ENCODE results near the gene DECR2.

The DECR2 gene

DNA sequence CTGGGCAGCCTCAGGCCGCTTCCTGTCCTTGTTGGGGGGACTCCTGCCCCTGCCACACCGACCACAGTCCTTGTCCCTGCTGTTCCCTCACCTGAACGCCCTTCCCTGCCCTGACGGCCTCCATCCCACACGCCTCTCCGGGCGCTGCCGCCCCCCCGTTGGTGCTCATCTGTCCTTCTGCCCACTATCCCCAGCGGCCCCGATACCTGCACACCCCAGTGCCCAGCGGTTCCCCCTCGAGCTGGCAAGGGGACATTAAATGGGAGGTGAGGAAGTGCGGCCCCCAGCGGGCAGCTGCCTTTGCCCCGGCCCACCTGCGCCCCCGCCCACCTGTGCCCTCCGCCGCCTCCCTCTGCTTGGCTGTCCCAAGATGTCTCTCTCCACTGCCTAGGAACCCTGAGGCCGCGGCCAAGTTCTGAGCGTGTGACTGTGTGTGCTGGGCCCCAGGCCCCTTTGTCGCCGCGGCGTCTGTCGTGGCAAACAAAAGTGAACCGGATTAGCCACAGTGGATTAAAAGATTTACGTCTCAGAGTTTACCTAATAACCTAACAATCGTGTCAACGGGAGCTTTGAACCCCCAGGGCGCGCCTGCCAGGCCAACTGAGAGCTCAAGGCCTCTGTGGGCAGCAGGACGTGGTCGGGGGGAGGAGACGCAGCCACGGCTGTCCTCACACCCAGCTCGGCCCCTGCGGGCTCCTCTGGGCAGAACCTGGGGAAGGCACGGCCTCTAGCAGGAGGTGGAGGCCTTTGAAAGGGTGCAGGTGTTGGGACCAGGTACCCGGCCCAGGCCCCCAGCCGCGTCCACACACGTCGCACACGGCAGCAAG, 41.6 kb upstream of the DECR2 start:
- no peaks in the 10 kb centered on the region for H3K79me1 ChIP-seq (replicated peaks; ENCODE audit: low read length, poor library complexity, severe bottlenecking)
- H3K4me1 ChIP-seq (ENCODE audit: control insufficient read depth, insufficient read depth, low read depth, low read length): peaks cover 8% of the 10 kb centered on the region
- no peak for DNase-seq
- no peak overlapping the region for H2AFZ ChIP-seq (ENCODE audit: low read depth, low read length)
- WGBS: 90% methylated on average over 44 of the region's 47 CpGs
- no peak overlapping the region for H3K27ac ChIP-seq (ENCODE audit: low read length, poor library complexity, severe bottlenecking)
- no peak overlapping the region for H4K8ac ChIP-seq (ENCODE audit: low read length)
- no peak overlapping the region for H2BK15ac ChIP-seq (ENCODE audit: low read depth, poor library complexity, severe bottlenecking)
- H3K27me3 ChIP-seq (ENCODE audit: control insufficient read depth in 1 of 2, insufficient read depth in 1 of 2, low read length in 2 of 2): peaks cover 7 to 27% of the 10 kb centered on the region in 2 experiments
- no peak overlapping the region for H3K9ac ChIP-seq (ENCODE audit: low read length)
- H3K4ac ChIP-seq (ENCODE audit: low read depth in 1 of 2, low read length in 2 of 2): no peak overlapping the region
- no peak overlapping the region for H3K18ac ChIP-seq (ENCODE audit: low read depth in 1 of 2, low read length in 2 of 2)
- H4K91ac ChIP-seq (ENCODE audit: low read length): no peak overlapping the region
- H3K4me2 ChIP-seq (ENCODE audit: low read length, poor library complexity, severe bottlenecking): no peak overlapping the region
- H3K23ac ChIP-seq (ENCODE audit: low read length in 2 of 2): no peak overlapping the region
- H2BK12ac ChIP-seq (ENCODE audit: low read length in 2 of 2): no peak overlapping the region
- H2BK5ac ChIP-seq (ENCODE audit: low read depth, low read length, poor library complexity, severe bottlenecking): no peak overlapping the region
- no peak overlapping the region for H3K14ac ChIP-seq (ENCODE audit: low read length in 2 of 2)
- peaks cover 0 to 8% of the 10 kb centered on the region in 2 experiments for H3K36me3 ChIP-seq (ENCODE audit: control insufficient read depth in 1 of 2, insufficient read depth in 2 of 2, low read depth in 1 of 2, low read length in 2 of 2)
- H3K9me3 ChIP-seq (ENCODE audit: control insufficient read depth, low read length): no peaks in the 10 kb centered on the region
- no peak overlapping the region for H3K4me3 ChIP-seq (ENCODE audit: insufficient read depth in 1 of 2, low read depth in 1 of 2, low read length in 2 of 2)
- no peak overlapping the region for H2BK120ac ChIP-seq (ENCODE audit: low read depth, low read length)
- no peak overlapping the region for H2AK5ac ChIP-seq (ENCODE audit: low read length, severe bottlenecking)

DNA sequence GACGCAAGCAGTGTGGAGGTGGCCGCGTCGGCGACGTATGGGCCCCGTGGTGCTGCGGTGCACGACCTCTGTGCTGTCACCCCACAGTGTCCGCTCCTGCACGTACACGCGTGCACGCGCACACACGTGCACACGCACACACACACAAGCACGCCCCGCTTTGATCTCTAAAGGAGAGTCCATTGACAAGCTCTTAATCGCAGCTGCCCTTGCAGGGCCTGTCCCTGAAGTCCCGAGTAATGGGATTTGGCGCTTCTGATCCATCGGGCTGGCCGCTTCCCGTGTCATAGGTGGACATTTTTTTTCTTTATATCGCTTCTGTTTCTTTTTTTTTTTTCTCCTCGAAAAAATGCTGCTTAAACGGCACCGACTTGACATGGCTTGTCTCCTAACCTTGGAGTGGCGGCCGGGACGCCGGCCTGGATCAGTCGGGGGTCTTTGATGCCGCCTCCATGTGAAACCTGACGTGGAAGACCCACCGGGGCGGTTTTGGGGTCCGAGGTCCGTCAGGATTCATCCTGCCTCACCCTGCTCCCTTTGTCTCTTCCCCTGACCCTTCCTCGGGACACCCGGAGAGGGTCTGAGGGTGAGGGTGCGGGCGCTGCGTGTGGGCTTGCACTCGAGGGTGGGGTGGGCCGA, 40.9 kb upstream of the DECR2 start:
- H3K23ac ChIP-seq (ENCODE audit: low read length in 2 of 2): no peak overlapping the region
- H2AK5ac ChIP-seq (ENCODE audit: low read length, severe bottlenecking): no peak overlapping the region
- H3K36me3 ChIP-seq (ENCODE audit: control insufficient read depth in 1 of 2, insufficient read depth in 2 of 2, low read depth in 1 of 2, low read length in 2 of 2): peaks cover 0 to 8% of the 10 kb centered on the region in 2 experiments
- H4K91ac ChIP-seq (ENCODE audit: low read length): no peak overlapping the region
- no peak overlapping the region for H3K27ac ChIP-seq (ENCODE audit: low read length, poor library complexity, severe bottlenecking)
- no peak overlapping the region for H2BK12ac ChIP-seq (ENCODE audit: low read length in 2 of 2)
- no peak overlapping the region for H3K9ac ChIP-seq (ENCODE audit: low read length)
- H3K4me1 ChIP-seq (ENCODE audit: control insufficient read depth, insufficient read depth, low read depth, low read length): peaks cover 8% of the 10 kb centered on the region
- no peak overlapping the region for H2AFZ ChIP-seq (ENCODE audit: low read depth, low read length)
- H2BK120ac ChIP-seq (ENCODE audit: low read depth, low read length): no peak overlapping the region
- H4K8ac ChIP-seq (ENCODE audit: low read length): no peak overlapping the region
- 95% methylated on average over 47 of the region's 47 CpGs for WGBS
- no peak overlapping the region for H3K4ac ChIP-seq (ENCODE audit: low read depth in 1 of 2, low read length in 2 of 2)
- DNase-seq: no peak
- H2BK15ac ChIP-seq (ENCODE audit: low read depth, poor library complexity, severe bottlenecking): no peak overlapping the region
- no peaks in the 10 kb centered on the region for H3K79me1 ChIP-seq (replicated peaks; ENCODE audit: low read length, poor library complexity, severe bottlenecking)
- no peak overlapping the region for H2BK5ac ChIP-seq (ENCODE audit: low read depth, low read length, poor library complexity, severe bottlenecking)
- H3K18ac ChIP-seq (ENCODE audit: low read depth in 1 of 2, low read length in 2 of 2): no peak overlapping the region
- no peak overlapping the region for H3K4me3 ChIP-seq (ENCODE audit: insufficient read depth in 1 of 2, low read depth in 1 of 2, low read length in 2 of 2)
- H3K4me2 ChIP-seq (ENCODE audit: low read length, poor library complexity, severe bottlenecking): no peak overlapping the region
- no peaks in the 10 kb centered on the region for H3K9me3 ChIP-seq (ENCODE audit: control insufficient read depth, low read length)
- H3K27me3 ChIP-seq (ENCODE audit: control insufficient read depth in 1 of 2, insufficient read depth in 1 of 2, low read length in 2 of 2): peaks cover 7 to 27% of the 10 kb centered on the region in 2 experiments
- no peak overlapping the region for H3K14ac ChIP-seq (ENCODE audit: low read length in 2 of 2)

DNA sequence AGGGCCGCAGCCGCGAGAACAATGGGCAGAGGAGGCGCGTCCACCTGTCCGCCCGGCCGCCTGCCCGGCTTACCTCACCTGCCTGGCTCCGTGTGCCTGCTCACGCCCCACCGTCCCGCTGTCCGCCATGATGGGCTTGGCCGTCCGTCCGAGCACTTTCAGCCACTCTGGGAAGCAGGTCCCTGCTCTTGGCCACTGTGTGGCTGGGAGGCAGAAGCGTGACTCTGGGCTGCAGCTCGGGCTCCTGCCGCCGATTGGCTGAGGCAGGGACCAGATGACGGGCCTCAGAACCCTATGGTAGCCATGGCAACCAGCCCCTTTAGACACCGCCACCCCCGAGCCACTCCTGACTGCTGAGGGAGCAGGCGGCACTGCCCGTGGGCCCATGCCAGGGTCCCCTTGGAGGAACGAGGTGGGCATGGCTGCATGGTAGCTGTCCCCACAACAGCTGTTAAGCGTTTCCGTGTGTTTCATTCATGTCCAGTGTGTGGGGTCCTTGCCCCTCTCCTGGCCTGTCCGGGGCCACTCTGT, 40.3 kb upstream of the DECR2 start:
- WGBS: 91% methylated on average over 30 of the region's 30 CpGs
- Histone ChIP-seq H3K9me3 (ENCODE audit: control insufficient read depth, low read length) (no peaks in the 10 kb centered on the region), H3K23ac (ENCODE audit: low read length in 2 of 2) (no peak overlapping the region), H4K8ac (ENCODE audit: low read length) (no peak overlapping the region), H3K9ac (ENCODE audit: low read length) (no peak overlapping the region), H3K4me1 (ENCODE audit: control insufficient read depth, insufficient read depth, low read depth, low read length) (peaks cover 10% of the 10 kb centered on the region), H3K4me3 (ENCODE audit: insufficient read depth in 1 of 2, low read depth in 1 of 2, low read length in 2 of 2) (peak overlapping the region in 1 of 2 experiments; percentile 6), H2BK120ac (ENCODE audit: low read depth, low read length) (no peak overlapping the region), H2AK5ac (ENCODE audit: low read length, severe bottlenecking) (no peak overlapping the region), H2BK12ac (ENCODE audit: low read length in 2 of 2) (no peak overlapping the region), H3K4ac (ENCODE audit: low read depth in 1 of 2, low read length in 2 of 2) (no peak overlapping the region), H3K27ac (ENCODE audit: low read length, poor library complexity, severe bottlenecking) (no peak overlapping the region), H4K91ac (ENCODE audit: low read length) (no peak overlapping the region), H2BK15ac (ENCODE audit: low read depth, poor library complexity, severe bottlenecking) (no peak overlapping the region), H3K36me3 (ENCODE audit: control insufficient read depth in 1 of 2, insufficient read depth in 2 of 2, low read depth in 1 of 2, low read length in 2 of 2) (peaks cover 3 to 14% of the 10 kb centered on the region in 2 experiments), H3K27me3 (ENCODE audit: control insufficient read depth in 1 of 2, insufficient read depth in 1 of 2, low read length in 2 of 2) (peaks cover 7 to 27% of the 10 kb centered on the region in 2 experiments), H2BK5ac (ENCODE audit: low read depth, low read length, poor library complexity, severe bottlenecking) (no peak overlapping the region), H3K18ac (ENCODE audit: low read depth in 1 of 2, low read length in 2 of 2) (no peak overlapping the region), H3K79me1 (replicated peaks; ENCODE audit: low read length, poor library complexity, severe bottlenecking) (no peaks in the 10 kb centered on the region), H3K4me2 (ENCODE audit: low read length, poor library complexity, severe bottlenecking) (no peak overlapping the region), H2AFZ (ENCODE audit: low read depth, low read length) (no peak overlapping the region), H3K14ac (ENCODE audit: low read length in 2 of 2) (no peak overlapping the region)
- DNase-seq: no peak

All from mesenchymal stem cell (in vitro differentiated cells and primary cell).